K562 treated with DMSO at 1 percent for 4 hours (cell line): ENCODE measurements around the gene CLCF1. TPM values are rescaled to one million over a fixed set of nuclear protein-coding genes. Genes with fewer than 3 reads are reported as not detected.

Source experiments
- total RNA-seq: library from RNA; unstranded; fragments of 300-600 nt; gene quantifications from 2 replicates; pipeline ENCODE4 v1.2.3, GENCODE V29; 2022; ENCODE audit not compliant: insufficient read depth

CLCF1 gene
- 1.0 and 1.2 TPM in 2 replicates for total RNA-seq

DNA sequence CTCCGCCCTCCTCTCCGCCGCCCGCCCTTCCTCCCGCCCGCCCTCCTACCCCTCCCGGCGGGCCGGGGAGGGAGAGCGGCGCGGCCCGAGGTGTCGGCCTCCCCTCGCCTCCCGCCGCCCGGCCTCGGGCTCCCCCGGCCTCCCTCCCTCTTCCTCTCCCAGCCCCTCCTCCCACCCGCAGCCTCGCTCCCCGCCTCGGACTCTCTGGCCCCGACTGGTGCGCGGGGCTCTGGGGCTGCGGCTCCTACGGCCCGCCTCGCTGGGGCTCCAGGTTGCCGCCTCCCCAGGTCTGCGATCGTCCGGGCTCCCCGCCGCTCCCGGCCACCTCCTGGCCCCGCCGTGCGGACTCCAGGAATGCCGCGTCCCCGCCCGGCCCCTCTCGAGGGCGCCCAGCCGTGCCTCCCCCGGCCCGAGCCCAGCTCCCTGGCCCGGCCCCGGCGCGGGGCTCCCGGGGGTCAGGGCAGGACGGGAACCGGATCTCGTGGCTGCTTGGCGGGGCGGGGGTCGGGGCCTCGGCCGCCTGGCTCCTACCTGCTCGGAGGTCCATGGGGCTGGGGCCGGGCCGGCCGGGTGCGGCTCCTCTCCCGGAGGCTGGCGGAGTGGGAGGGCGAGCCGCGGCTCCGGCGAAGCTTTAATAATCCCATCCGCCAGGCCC is at the start of gene CLCF1:
CLCF1 (minus strand) TSS at position 606 of the 655 bp plus-strand sequence; CDS start at position 547, 59 bp downstream.

DNA sequence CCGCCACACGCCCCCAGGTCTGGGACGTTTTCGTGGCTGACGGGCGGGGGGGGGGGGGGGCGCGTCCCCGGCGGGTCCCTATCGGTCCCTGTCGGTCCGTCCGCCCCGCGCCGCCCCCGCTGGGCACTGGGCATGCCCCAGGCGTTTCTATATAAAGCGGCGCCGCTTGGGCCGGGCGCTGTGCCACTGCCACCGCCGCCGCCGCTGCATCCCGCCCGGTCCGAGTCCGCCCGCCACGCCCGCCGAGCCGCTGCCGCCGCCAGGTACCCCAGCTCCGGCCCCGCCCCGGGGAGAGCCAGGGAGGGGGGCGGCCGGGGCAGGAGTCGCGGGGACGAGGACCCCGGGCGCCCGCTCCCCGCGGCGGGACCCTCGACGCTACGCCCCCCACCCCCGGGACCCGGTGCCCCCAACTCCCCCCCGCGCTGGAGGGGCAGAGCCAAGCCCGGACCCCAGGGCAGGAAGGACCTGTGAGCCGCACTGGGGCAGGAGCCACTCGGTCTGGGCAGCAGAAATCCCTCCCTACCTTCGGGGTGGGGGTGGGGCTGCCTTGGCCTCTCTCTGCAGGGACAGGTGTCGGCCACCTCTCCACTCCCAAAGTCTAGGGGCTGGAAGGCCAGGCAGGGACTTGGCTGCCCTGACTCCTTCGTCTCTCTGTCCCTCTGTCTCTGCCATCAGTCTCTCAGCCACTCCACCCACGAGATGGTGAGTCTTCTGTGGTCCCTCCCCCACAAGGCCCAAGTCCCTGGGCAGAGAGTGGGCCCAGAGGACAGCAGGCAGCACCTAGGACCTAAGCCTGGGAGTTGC is 42.3 kb upstream of the CLCF1 start, which contains the start of gene CARNS1:
CARNS1 (plus strand) TSS at position 178 of the 804 bp plus-strand sequence; CDS start at position 700, 522 bp downstream.

DNA sequence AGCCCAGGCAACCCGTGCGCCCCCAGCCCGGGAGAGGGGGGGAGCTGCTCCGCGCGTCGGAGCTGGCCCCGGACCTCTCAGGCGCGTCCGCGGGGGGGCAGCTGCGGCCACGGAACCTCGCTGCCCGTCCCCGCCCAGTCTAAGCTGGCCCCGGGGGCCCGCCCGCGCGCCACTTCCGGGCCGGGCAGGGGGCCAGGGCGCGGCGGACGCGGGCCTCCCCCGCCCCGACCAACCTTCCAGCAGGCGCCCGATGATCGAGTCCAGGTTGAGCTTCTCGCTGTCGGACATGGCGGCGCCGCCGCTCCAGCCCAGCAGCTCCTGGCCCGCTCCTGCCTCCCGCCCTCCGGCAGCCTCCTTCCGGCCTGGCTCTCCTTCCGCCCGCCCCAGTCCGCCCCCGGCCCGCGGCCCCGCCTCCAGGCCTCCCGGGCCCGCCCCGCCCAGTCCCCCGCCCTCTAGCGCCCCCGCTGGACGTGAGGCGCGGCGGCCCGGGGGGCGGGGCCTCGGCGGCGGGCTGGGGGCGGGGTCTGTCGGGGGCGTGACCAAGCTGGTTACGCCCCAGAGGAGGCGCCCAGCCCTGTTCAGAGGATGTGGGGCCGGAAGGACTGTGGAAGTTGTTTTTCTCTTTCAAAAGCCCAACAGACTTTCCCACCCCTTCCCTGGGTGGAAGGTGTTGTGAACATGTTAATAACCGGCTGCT is 28.2 kb upstream of the CLCF1 start, which contains the start of gene PPP1CA:
PPP1CA (minus strand) TSS at position 364 of the 697 bp plus-strand sequence; CDS start at position 288, 76 bp downstream.

DNA sequence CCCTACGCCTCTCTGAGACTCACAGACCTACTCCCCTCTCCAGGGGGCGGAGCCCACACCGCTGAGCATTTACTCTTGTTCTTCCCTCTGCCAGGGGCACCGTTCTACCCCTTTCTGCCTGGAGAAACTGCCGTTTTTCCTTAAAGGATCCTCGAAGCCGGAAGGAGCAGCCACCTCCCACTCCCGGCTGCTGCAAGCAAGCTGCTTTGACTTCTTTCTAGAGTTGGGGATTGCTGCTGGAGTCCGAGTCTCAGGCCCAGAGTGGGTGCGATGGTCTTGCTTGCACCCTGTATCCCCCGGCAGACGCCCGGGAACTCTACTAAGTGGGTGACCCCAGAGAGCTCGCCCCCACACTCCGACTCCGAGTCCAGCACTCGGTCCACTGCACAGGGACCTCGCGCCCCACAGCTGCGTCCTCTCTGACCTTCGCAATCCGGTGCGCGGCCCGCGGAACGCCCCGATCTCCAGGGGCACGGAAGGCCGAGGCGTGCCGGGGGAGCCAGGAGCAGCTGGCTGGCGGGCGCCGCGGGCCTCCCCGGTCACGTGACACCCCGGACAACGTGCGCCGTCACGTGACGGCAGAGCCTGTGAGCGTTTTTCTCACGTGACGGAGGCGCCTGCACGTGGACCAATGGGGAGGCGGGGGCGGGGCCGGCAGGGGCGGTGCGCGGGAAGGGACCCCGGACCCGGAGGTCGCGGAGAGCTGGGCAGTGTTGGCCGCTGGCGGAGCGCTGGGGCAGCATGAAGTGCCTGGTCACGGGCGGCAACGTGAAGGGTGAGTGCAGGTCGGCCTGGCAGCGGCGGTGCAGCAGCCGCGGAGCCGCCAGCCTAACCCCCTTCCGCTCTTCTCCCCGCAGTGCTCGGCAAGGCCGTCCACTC is 18.1 kb upstream of the CLCF1 start, which contains the start of gene RAD9A:
RAD9A (plus strand) TSS at position 683 of the 879 bp plus-strand sequence; CDS start at position 742, 59 bp downstream.

DNA sequence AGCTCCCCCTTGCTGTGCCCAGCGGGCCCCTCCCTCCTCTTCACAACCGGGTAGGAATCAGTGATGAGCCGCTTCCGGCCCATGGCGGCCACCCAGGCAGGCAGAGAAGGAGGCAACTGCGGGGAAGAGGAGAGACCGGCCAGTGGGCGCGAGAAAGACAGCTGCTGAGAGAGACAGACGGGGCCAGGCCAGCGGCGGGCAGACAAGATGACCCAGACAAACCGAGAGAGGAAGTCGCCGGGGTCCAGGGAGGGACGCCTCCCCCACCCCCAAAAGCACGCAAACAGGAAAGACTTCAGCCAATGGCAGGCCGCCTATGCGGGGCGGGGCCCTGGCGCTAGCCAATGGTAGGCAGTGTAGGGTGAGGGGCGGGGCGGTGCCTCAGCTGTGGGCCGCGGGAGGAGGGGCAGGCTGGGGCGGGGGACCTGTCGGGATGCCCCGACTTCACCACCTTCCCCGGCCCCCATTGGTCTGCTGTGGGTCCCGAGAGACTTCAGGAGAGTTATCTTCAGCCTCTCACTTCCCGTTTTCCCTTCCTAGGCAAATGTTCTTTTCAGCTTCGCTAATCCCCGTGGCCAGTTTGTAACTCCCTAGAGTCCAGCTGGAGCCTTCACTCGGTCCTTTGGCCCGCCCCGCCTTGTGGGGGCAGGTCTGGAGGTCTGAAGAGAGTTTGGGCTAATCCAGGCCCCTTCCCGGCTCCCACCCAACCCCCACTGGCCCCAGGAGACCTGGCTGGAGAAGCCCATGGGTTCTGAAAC is 19.9 kb downstream of the CLCF1 start, which contains the start of gene POLD4:
POLD4 (minus strand) TSS at position 230 of the 758 bp plus-strand sequence; CDS start at position 83, 147 bp downstream.

Other genes with a start within 250 kb of the CLCF1 start
- 131 and 142 TPM in 2 replicates for gene GRK2, start 107.1 kb downstream of the CLCF1 start, total RNA-seq
- 40.8 and 46.3 TPM in 2 replicates for gene ANKRD13D, start 84.3 kb downstream of the CLCF1 start, total RNA-seq
- gene SSH3, start 70.1 kb downstream of the CLCF1 start, total RNA-seq, result 3.9 and 8.5 TPM in 2 replicates
- gene POLD4, start 20.1 kb downstream of the CLCF1 start, total RNA-seq, result 82.5 and 123 TPM in 2 replicates
- 38.7 and 39.2 TPM in 2 replicates for gene RAD9A, start 18.4 kb upstream of the CLCF1 start, total RNA-seq
- gene PPP1CA, start 28.3 kb upstream of the CLCF1 start, total RNA-seq, result 321 and 325 TPM in 2 replicates
- 1.4 and 1.7 TPM in 2 replicates for gene TBC1D10C, start 30.5 kb upstream of the CLCF1 start, total RNA-seq
- gene CARNS1, start 42.1 kb upstream of the CLCF1 start, total RNA-seq, result not detected in 2 replicates
- 72.1 and 83.4 TPM in 2 replicates for gene RPS6KB2, start 54.9 kb upstream of the CLCF1 start, total RNA-seq
- gene PTPRCAP, start 64.1 kb upstream of the CLCF1 start, total RNA-seq, result 2.1 and 2.5 TPM in 2 replicates
- 222 and 228 TPM in 2 replicates for gene CORO1B, start 69.9 kb upstream of the CLCF1 start, total RNA-seq
- not detected in 2 replicates for gene GPR152, start 79.1 kb upstream of the CLCF1 start, total RNA-seq
- not detected in 2 replicates for gene CABP4, start 81.8 kb upstream of the CLCF1 start, total RNA-seq
- gene TMEM134, start 95.7 kb upstream of the CLCF1 start, total RNA-seq, result 44.8 and 54.3 TPM in 2 replicates
- 111 and 127 TPM in 2 replicates for gene AIP, start 109.4 kb upstream of the CLCF1 start, total RNA-seq
- 39.7 and 47.4 TPM in 2 replicates for gene PITPNM1, start 131.8 kb upstream of the CLCF1 start, total RNA-seq
- 117 and 122 TPM in 2 replicates for gene CDK2AP2, start 134.6 kb upstream of the CLCF1 start, total RNA-seq
- gene CABP2, start 149.8 kb upstream of the CLCF1 start, total RNA-seq, result not detected in 2 replicates
- 2,202 and 2,224 TPM in 2 replicates for gene GSTP1, start 210.2 kb upstream of the CLCF1 start, total RNA-seq
- 188 and 204 TPM in 2 replicates for gene NDUFV1, start 233.3 kb upstream of the CLCF1 start, total RNA-seq